ENCODE measurements around the gene PLCB4.
A peak's percentile ranks its signal among the peaks of the same experiment; 100 is the strongest.

DNA sequence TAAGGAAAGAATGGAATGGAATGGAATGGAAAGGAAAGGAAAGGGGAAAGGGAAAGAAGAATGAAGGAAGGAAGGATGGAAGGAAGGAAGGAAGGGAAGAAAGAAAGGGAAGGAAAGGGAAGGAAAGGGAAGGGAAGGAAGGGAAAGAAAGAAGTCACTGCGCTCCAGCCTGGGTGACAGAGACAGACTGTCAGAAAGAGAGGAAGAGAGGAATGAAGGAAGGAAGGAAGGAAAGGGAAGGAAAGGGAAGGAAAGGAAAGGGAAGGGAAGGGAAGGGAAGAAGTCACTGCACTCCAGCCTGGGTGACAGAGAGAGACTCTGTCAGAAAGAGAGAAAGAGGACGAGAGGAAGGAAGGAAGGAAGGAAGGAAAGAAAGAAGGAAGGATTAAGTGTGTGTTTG, 224.3 kb downstream of the PLCB4 start:
- no peak for TF ChIP-seq POLR2A (IDR thresholded peaks at IDR 0.05)
- TF ChIP-seq, protein P1, sequence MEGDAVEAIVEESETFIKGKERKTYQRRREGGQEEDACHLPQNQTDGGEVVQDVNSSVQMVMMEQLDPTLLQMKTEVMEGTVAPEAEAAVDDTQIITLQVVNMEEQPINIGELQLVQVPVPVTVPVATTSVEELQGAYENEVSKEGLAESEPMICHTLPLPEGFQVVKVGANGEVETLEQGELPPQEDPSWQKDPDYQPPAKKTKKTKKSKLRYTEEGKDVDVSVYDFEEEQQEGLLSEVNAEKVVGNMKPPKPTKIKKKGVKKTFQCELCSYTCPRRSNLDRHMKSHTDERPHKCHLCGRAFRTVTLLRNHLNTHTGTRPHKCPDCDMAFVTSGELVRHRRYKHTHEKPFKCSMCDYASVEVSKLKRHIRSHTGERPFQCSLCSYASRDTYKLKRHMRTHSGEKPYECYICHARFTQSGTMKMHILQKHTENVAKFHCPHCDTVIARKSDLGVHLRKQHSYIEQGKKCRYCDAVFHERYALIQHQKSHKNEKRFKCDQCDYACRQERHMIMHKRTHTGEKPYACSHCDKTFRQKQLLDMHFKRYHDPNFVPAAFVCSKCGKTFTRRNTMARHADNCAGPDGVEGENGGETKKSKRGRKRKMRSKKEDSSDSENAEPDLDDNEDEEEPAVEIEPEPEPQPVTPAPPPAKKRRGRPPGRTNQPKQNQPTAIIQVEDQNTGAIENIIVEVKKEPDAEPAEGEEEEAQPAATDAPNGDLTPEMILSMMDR (IDR thresholded peaks at IDR 0.05): peak in 1 of 3 donors; percentile 55

Data from lower leg skin (tissue), 3 donors.